Measurements from ENCODE around the gene PRRG2.

PRRG2 gene

DNA sequence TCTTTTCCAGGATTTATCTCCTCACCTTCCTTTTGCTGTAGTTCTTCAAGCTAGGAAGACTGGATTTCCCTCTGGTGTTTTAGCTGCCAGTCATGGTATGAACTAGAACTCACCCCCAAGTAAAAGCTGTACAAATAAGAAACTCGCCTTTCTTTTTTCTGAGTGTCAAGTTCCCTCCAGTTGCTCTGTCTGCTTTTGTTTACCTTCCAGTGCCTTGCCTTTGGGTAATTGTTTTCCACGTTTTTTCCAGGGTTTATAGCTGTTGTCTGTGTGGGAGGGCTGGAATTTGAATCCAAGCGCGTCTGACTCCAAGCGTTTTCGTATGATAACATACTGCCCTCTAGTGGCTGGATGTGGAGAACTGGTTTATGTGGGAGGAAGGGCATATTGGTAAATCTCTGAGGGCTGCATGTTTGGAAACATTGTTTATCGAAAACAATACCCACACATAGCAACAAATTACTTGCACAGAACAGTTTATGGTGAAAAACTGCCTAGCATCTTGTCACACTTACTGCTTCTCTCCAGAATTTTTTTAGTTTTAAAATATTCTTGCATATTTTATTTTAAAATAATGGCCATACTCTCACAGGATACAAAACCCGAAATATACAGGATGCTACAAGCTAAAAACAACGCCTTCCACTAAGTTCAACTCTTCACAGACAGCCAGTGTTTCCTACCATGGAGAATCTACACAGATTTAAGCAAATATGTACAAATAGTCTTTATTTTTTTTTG is 34.1 kb upstream of the PRRG2 start (continued):
- TF ChIP-seq SP2 (tag by site-specific recombination; IDR thresholded peaks at IDR 0.05) (no peak), ZNF138 (tag by site-specific recombination; IDR thresholded peaks at IDR 0.05; ENCODE audit: borderline replicate concordance) (no peak), ZNF19 (tag by site-specific recombination; IDR thresholded peaks at IDR 0.05; ENCODE audit: low read depth) (no peak), YY1 (tag by site-specific recombination; IDR thresholded peaks at IDR 0.05) (no peak), OSR2 (tag by site-specific recombination; IDR thresholded peaks at IDR 0.05) (no peak), ZNF423 (tag by site-specific recombination; IDR thresholded peaks at IDR 0.05) (no peak), ZNF132 (tag by site-specific recombination; IDR thresholded peaks at IDR 0.05; ENCODE audit: borderline replicate concordance) (no peak), YY2 (tag by site-specific recombination; IDR thresholded peaks at IDR 0.05) (no peak), ZNF837 (tag by site-specific recombination; IDR thresholded peaks at IDR 0.05) (no peak), ZSCAN16 (tag by site-specific recombination; IDR thresholded peaks at IDR 0.05) (no peak), ZNF24 (tag by site-specific recombination; IDR thresholded peaks at IDR 0.05) (no peak; the same call in 1 of the 2 replicates), ZBTB17 (tag by site-specific recombination; IDR thresholded peaks at IDR 0.05) (peak; percentile 74), ZEB2 (tag by site-specific recombination; IDR thresholded peaks at IDR 0.05) (peak; percentile 55), ZFP41 (tag by site-specific recombination; IDR thresholded peaks at IDR 0.05; ENCODE audit: borderline replicate concordance) (no peak), ZNF324 (tag by site-specific recombination; IDR thresholded peaks at IDR 0.05) (no peak), ZFP37 (tag by site-specific recombination; IDR thresholded peaks at IDR 0.05) (0 out of 2 replicates have a peak, but pooled peaks have one; percentile 29), ZNF600 (tag by site-specific recombination; IDR thresholded peaks at IDR 0.05) (peak; percentile 63), ZNF266 (tag by site-specific recombination; IDR thresholded peaks at IDR 0.05; ENCODE audit: low read depth) (no peak), MZF1 (tag by site-specific recombination; IDR thresholded peaks at IDR 0.05; ENCODE audit: borderline replicate concordance) (no peak), HOXD13 (CRISPR knock-in tag; IDR thresholded peaks at IDR 0.05; ENCODE audit: borderline replicate concordance) (0 out of 2 replicates have a peak, but pooled peaks have one; percentile 23), ZXDB (tag by site-specific recombination; IDR thresholded peaks at IDR 0.05) (peak; percentile 74), SP7 (tag by site-specific recombination; IDR thresholded peaks at IDR 0.05) (peak; percentile 72), ZNF140 (tag by site-specific recombination; IDR thresholded peaks at IDR 0.05) (no peak), ZNF677 (tag by site-specific recombination; IDR thresholded peaks at IDR 0.05) (no peak), ZNF768 (tag by site-specific recombination; IDR thresholded peaks at IDR 0.05) (no peak), ZNF548 (tag by site-specific recombination; IDR thresholded peaks at IDR 0.05) (no peak), ZNF558 (tag by site-specific recombination; IDR thresholded peaks at IDR 0.05) (no peak), ZNF214 (tag by site-specific recombination; IDR thresholded peaks at IDR 0.05; ENCODE audit: borderline replicate concordance) (no peak), ZNF501 (tag by site-specific recombination; IDR thresholded peaks at IDR 0.05) (no peak), ZNF2 (tag by site-specific recombination; IDR thresholded peaks at IDR 0.05) (no peak)
- TF ChIP-seq, protein P1, sequence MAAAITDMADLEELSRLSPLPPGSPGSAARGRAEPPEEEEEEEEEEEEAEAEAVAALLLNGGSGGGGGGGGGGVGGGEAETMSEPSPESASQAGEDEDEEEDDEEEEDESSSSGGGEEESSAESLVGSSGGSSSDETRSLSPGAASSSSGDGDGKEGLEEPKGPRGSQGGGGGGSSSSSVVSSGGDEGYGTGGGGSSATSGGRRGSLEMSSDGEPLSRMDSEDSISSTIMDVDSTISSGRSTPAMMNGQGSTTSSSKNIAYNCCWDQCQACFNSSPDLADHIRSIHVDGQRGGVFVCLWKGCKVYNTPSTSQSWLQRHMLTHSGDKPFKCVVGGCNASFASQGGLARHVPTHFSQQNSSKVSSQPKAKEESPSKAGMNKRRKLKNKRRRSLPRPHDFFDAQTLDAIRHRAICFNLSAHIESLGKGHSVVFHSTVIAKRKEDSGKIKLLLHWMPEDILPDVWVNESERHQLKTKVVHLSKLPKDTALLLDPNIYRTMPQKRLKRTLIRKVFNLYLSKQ (tag by site-specific recombination; IDR thresholded peaks at IDR 0.05; ENCODE audit: borderline replicate concordance) = no peak
- TF ChIP-seq, protein P2, sequence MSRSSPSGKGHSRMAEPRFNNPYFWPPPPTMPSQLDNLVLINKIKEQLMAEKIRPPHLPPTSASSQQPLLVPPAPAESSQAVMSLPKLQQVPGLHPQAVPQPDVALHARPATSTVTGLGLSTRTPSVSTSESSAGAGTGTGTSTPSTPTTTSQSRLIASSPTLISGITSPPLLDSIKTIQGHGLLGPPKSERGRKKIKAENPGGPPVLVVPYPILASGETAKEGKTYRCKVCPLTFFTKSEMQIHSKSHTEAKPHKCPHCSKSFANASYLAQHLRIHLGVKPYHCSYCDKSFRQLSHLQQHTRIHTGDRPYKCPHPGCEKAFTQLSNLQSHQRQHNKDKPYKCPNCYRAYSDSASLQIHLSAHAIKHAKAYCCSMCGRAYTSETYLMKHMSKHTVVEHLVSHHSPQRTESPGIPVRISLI (tag by site-specific recombination; IDR thresholded peaks at IDR 0.05) = peak; percentile 75
- TF ChIP-seq, protein P3, sequence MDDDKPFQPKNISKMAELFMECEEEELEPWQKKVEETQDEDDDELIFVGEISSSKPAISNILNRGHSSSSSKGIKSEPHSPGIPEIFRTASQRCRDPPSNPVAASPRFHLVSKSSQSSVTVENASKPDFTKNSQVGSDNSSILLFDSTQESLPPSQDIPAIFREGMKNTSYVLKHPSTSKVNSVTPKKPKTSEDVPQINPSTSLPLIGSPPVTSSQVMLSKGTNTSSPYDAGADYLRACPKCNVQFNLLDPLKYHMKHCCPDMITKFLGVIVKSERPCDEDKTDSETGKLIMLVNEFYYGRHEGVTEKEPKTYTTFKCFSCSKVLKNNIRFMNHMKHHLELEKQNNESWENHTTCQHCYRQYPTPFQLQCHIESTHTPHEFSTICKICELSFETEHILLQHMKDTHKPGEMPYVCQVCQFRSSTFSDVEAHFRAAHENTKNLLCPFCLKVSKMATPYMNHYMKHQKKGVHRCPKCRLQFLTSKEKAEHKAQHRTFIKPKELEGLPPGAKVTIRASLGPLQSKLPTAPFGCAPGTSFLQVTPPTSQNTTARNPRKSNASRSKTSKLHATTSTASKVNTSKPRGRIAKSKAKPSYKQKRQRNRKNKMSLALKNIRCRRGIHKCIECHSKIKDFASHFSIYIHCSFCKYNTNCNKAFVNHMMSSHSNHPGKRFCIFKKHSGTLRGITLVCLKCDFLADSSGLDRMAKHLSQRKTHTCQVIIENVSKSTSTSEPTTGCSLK (tag by site-specific recombination; IDR thresholded peaks at IDR 0.05) = no peak
- TF ChIP-seq, protein P4, sequence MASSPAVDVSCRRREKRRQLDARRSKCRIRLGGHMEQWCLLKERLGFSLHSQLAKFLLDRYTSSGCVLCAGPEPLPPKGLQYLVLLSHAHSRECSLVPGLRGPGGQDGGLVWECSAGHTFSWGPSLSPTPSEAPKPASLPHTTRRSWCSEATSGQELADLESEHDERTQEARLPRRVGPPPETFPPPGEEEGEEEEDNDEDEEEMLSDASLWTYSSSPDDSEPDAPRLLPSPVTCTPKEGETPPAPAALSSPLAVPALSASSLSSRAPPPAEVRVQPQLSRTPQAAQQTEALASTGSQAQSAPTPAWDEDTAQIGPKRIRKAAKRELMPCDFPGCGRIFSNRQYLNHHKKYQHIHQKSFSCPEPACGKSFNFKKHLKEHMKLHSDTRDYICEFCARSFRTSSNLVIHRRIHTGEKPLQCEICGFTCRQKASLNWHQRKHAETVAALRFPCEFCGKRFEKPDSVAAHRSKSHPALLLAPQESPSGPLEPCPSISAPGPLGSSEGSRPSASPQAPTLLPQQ (tag by site-specific recombination; IDR thresholded peaks at IDR 0.05) = peak; percentile 79
- TF ChIP-seq, protein P5, sequence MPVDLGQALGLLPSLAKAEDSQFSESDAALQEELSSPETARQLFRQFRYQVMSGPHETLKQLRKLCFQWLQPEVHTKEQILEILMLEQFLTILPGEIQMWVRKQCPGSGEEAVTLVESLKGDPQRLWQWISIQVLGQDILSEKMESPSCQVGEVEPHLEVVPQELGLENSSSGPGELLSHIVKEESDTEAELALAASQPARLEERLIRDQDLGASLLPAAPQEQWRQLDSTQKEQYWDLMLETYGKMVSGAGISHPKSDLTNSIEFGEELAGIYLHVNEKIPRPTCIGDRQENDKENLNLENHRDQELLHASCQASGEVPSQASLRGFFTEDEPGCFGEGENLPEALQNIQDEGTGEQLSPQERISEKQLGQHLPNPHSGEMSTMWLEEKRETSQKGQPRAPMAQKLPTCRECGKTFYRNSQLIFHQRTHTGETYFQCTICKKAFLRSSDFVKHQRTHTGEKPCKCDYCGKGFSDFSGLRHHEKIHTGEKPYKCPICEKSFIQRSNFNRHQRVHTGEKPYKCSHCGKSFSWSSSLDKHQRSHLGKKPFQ (tag by site-specific recombination; IDR thresholded peaks at IDR 0.05) = no peak

Data from HEK293 (cell line).